Measurements from ENCODE around the gene PAPOLB. TPM values are rescaled to one million over a fixed set of nuclear protein-coding genes. Genes with fewer than 3 reads are reported as not detected.

PAPOLB gene
- total RNA-seq, 2 donors from 2014 or later, result not detected

DNA sequence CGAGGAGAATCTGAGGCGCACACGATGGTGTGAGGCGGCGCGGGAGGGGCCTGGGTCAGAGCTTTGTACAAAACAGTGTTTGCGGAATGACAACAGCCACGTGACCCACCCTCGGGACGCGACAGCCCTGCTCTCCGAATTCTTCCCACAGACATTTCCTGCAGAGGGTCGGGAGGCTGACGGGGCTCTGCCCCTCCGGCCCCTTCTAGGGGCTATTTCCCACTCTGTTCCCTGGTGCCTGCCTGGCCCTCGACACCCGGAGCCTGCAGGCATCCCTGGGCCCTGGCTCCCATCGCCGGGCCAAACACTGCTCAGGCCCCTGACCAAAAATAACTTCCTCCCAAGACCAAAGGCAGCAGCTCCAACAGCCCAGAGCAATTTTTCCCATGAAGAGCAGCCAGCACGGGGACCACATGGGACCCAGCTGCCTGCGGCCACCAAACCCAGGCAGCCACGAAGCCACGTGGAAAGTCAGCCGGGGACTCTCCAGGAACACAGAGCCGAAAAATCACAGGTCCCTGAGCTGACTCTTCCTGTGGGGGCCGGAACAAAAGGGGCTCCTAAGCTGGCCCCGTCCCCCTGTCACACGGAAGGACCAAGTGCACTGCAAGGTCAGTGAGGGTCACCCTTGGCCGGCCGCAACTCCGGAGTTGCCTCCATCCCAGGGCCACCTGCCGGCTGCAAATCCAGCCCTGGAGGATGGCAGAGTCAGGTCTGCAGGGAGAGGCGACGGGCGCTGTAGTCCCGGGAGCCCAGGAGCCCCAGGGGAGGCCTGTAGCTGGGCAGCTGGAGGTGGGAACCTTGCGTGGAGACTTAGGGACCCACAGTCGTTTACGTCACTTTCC lies 42.0 kb downstream of the PAPOLB start:
- no peaks in the 10 kb centered on the region for H3K9me3 Mint-ChIP-seq
- DNase-seq (ENCODE audit: low spot score in 2 of 2) (no peak), ATAC-seq (no peak)
- no peak overlapping the region for H3K27ac Mint-ChIP-seq
- no peaks in the 10 kb centered on the region for H3K36me3 Mint-ChIP-seq

- ATAC-seq (no peak), DNase-seq (ENCODE audit: low spot score in 2 of 2) (no peak)
- Mint-ChIP-seq H3K36me3 (peaks cover 0 to under 1% of the 10 kb centered on the region in 2 donors), H3K27ac (no peak overlapping the region), H3K9me3 (peaks cover 0 to 4% of the 10 kb centered on the region in 2 donors)
Observed at GRCh38 chr7:4818000-4818794, 43.6 kb downstream of the PAPOLB start.

GRCh38 chr7:4817178-4817901 lies 44.5 kb downstream of the PAPOLB start:
- ATAC-seq (no peak), DNase-seq (ENCODE audit: low spot score in 2 of 2) (no peak)
- peaks cover 0 to 9% of the 10 kb centered on the region in 2 donors for H3K36me3 Mint-ChIP-seq
- peaks cover 0 to 12% of the 10 kb centered on the region in 2 donors for H3K9me3 Mint-ChIP-seq
- no peak overlapping the region for H3K27ac Mint-ChIP-seq

- no peak overlapping the region for H3K27ac Mint-ChIP-seq
- H3K9me3 Mint-ChIP-seq, result peaks cover 0 to 12% of the 10 kb centered on the region in 2 donors
- H3K36me3 Mint-ChIP-seq, result peaks cover 0 to 10% of the 10 kb centered on the region in 2 donors
- ATAC-seq, result no peak
- DNase-seq (ENCODE audit: low spot score in 2 of 2), result no peak
Observed at GRCh38 chr7:4816419-4817080, 45.3 kb downstream of the PAPOLB start.

DNA sequence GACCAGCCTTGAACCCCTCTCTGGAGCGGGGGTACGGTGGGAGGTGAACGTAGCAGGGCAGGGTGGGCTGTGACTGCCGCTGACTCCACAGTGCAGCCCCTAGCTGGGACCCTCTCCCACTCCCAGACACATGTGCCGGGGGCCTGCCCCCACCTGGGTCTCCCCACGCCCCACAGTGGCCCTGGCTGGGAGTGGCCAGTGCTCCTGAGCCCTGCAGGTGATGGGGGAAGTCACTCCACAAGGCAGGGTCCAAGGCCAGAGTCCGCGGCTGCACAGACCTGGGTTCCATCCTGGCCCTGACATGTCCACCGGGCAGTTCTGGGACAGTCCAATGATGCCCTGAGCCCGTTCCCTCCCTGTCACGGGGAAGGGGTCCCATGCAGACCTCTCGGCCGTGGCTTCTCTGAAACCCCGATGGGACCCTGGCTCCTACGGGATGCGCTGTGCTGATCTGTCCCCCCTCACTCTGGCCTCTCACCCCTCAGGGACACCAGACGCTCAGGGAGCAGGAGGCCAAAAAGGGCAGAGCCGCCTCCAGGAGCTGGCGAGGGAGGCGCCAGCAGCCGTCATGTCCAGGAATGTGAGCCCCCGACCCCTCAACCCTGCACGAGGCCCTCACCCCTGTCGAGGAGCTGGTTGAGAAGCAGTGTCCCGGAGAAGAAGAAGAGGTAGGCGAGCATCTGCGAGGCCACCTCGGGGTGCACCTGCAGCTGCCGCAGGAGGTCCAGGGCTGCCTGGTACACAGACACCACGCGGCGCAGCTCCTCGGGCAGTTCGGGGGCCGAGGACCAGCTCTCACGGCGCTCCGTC lies 46.0 kb downstream of the PAPOLB start:
- H3K27ac Mint-ChIP-seq, result no peak overlapping the region
- H3K36me3 Mint-ChIP-seq, result peaks cover 0 to 10% of the 10 kb centered on the region in 2 donors
- peaks cover 0 to 12% of the 10 kb centered on the region in 2 donors for H3K9me3 Mint-ChIP-seq
- no peak for DNase-seq (ENCODE audit: low spot score in 2 of 2)
- ATAC-seq, result no peak

- H3K9me3 Mint-ChIP-seq, result peaks cover 0 to 12% of the 10 kb centered on the region in 2 donors
Observed at GRCh38 chr7:4815121-4815520, 46.7 kb downstream of the PAPOLB start.

DNA sequence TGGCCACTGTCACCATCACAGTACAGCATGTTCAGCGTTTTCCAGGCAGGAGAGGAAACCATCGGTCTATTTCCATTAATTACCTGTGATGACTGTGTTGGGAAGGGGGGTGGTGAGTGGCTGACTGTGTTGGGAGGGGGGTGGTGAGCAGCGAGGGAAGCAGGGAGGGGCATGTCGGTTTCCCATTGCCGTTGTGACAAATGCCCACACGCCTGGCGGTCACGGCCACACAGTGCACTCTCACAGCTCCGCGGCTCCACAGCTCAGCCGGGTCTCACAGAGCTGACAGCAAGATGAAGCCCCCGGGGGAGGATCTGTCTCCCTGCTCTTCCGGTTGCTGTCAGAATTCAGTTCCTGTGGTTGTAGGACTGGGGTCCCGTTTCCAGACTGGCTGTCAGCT lies 47.4 kb downstream of the PAPOLB start:
- ATAC-seq, result no peak
- Mint-ChIP-seq H3K27ac (peak overlapping the region in 1 of 2 donors; percentile 60), H3K9me3 (peaks cover 0 to 12% of the 10 kb centered on the region in 2 donors), H3K36me3 (peaks cover 0 to 10% of the 10 kb centered on the region in 2 donors)
- DNase-seq (ENCODE audit: low spot score in 2 of 2), result no peak

More at GRCh38 chr7:4815121-4815520, 46.7 kb downstream of the PAPOLB start:
- Mint-ChIP-seq H3K36me3 (peaks cover 0 to 10% of the 10 kb centered on the region in 2 donors), H3K27ac (no peak overlapping the region)
- ATAC-seq (no peak), DNase-seq (ENCODE audit: low spot score in 2 of 2) (no peak)

- ATAC-seq (no peak), DNase-seq (ENCODE audit: low spot score in 2 of 2) (no peak)
- H3K27ac Mint-ChIP-seq, result no peak overlapping the region
- H3K36me3 Mint-ChIP-seq, result peaks cover 0 to 10% of the 10 kb centered on the region in 2 donors
- H3K9me3 Mint-ChIP-seq, result peaks cover 0 to 12% of the 10 kb centered on the region in 2 donors
Observed at GRCh38 chr7:4809666-4810065, 52.2 kb downstream of the PAPOLB start.

DNA sequence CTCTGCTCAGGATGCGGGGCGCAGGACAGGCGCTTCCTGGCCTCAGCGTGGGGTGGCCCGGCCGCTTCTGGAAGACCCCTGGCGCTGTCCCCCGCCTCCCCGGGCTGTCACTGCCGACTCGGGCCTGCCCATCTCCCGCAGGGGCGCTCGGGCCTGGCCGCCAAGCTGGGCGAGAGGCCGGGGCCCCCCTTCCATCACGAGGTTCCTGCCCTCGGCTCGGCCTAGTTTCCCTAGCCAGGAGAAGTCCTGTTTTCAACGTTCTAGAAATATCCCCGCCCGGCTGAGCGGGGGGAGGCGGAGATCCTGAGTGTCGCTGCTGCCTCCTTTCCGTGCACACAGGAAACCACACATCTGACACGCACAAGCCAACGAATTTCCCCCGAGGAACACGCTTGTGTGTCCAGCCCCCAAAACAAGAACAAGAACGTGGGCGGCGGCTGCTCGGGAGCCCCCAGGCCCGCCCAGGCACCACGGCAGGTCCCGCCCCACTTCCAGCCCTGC lies 52.7 kb downstream of the PAPOLB start:
- peaks cover 0 to 12% of the 10 kb centered on the region in 2 donors for H3K9me3 Mint-ChIP-seq
- peak; percentile 18 to 34 for ATAC-seq
- H3K36me3 Mint-ChIP-seq, result peaks cover 0 to 10% of the 10 kb centered on the region in 2 donors
- no peak overlapping the region for H3K27ac Mint-ChIP-seq
- DNase-seq (ENCODE audit: low spot score in 2 of 2), result peak in 1 of 2 donors; percentile 29

GRCh38 chr7:4808565-4808964 lies 53.3 kb downstream of the PAPOLB start:
- ATAC-seq (no peak), DNase-seq (ENCODE audit: low spot score in 2 of 2) (no peak)
- no peak overlapping the region for H3K27ac Mint-ChIP-seq
- peaks cover 0 to 11% of the 10 kb centered on the region in 2 donors for H3K9me3 Mint-ChIP-seq
- peaks cover 0 to 10% of the 10 kb centered on the region in 2 donors for H3K36me3 Mint-ChIP-seq

DNA sequence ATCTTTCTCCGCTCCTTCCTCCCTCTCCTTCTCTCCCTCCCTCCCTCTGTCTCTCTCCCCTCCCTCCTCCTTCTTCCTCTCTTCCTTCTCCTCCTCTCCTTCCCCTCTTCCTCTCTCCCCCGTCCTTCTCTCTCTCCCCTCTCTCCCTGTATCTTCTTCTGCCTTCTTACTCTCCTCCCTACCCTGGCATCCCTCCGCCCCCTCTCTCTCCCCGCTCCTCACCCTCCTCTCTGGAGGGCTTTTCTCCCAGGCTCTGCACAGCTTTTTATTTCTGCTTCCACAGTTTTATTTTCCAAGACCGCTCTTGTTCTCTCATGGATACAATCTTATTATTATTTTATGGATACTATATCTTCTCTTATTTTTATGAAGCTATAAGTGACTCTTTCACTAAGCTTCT lies 53.8 kb downstream of the PAPOLB start:
- DNase-seq (ENCODE audit: low spot score in 2 of 2) (no peak), ATAC-seq (no peak)
- H3K9me3 Mint-ChIP-seq, result peaks cover 0 to 6% of the 10 kb centered on the region in 2 donors
- peaks cover 0 to 7% of the 10 kb centered on the region in 2 donors for H3K36me3 Mint-ChIP-seq
- H3K27ac Mint-ChIP-seq, result no peak overlapping the region

Other genes with a start within 250 kb of the PAPOLB start
- gene FOXK1, start 179.7 kb downstream of the PAPOLB start, total RNA-seq, result 10 to 100 TPM; 37.1 to 40.5 TPM
- gene AP5Z1, start 86.4 kb downstream of the PAPOLB start, total RNA-seq, result 10 to 100 TPM; 35.2 to 39.0 TPM
- under 1 TPM; 0.18 to 0.35 TPM for gene RADIL, start 21.7 kb upstream of the PAPOLB start, total RNA-seq
- not detected for gene MMD2, start 97.2 kb upstream of the PAPOLB start, total RNA-seq
- gene RBAK, start 183.8 kb upstream of the PAPOLB start, total RNA-seq, result 10 to 100 TPM; 10.1 to 15.3 TPM

Data from activated naive CD4-positive, alpha-beta T cell treated with anti-CD3 and anti-CD28 coated beads, Interleukin-2, amount 50 U/mL, for 72 hours (primary cell).